Stimulated activated naive B cell treated with anti-CD40 and anti-IgM and Interleukin-4, amounts not matched to agents 10 μg/mL and 1 μg/mL and 100 μg/mL, for 72 hours (primary cell): ENCODE measurements around the gene HOXB5.
A peak's percentile ranks its signal among the peaks of the same experiment; 100 is the strongest.

Experiments used
- ATAC-seq, 2 donors: fragments of 150-1000 bp; cut with Tn5 transposase; replicated peaks; 2 replicates each; pipeline ENCODE4 v1.10.0; 2021; ENCODE audit warnings: moderate library complexity in 1 of 2
- DNase-seq: peaks from one replicate; pipeline ENCODE4 v3.0.0; 2021
- H3K27ac Mint-ChIP-seq: one replicate; pipeline ENCODE4 v1.8.0; 2022; ENCODE audit warnings: mild to moderate bottlenecking, mixed read lengths
- H3K27me3 Mint-ChIP-seq, 2 donors: one replicate each; pipeline ENCODE4 v1.8.0; 2022; ENCODE audit warnings: mixed read lengths in 2 of 2
- H3K36me3 Mint-ChIP-seq, 2 donors: one replicate each; pipeline ENCODE4 v1.8.0; 2022; ENCODE audit warnings: mixed read lengths in 2 of 2, mild to moderate bottlenecking in 1 of 2
- H3K4me1 Mint-ChIP-seq, 2 donors: one replicate each; pipeline ENCODE4 v1.8.0; 2022; ENCODE audit warnings: mixed read lengths in 2 of 2, mild to moderate bottlenecking in 1 of 2
- H3K4me3 Mint-ChIP-seq, 2 donors: one replicate each; pipeline ENCODE4 v1.8.0; 2022; ENCODE audit warnings: mild to moderate bottlenecking in 2 of 2, mixed read lengths in 2 of 2, moderate library complexity in 1 of 2
- H3K9me3 Mint-ChIP-seq, 2 donors: one replicate each; pipeline ENCODE4 v1.8.0; 2022; ENCODE audit warnings: mixed read lengths in 2 of 2, mild to moderate bottlenecking in 1 of 2

The HOXB5 gene

DNA sequence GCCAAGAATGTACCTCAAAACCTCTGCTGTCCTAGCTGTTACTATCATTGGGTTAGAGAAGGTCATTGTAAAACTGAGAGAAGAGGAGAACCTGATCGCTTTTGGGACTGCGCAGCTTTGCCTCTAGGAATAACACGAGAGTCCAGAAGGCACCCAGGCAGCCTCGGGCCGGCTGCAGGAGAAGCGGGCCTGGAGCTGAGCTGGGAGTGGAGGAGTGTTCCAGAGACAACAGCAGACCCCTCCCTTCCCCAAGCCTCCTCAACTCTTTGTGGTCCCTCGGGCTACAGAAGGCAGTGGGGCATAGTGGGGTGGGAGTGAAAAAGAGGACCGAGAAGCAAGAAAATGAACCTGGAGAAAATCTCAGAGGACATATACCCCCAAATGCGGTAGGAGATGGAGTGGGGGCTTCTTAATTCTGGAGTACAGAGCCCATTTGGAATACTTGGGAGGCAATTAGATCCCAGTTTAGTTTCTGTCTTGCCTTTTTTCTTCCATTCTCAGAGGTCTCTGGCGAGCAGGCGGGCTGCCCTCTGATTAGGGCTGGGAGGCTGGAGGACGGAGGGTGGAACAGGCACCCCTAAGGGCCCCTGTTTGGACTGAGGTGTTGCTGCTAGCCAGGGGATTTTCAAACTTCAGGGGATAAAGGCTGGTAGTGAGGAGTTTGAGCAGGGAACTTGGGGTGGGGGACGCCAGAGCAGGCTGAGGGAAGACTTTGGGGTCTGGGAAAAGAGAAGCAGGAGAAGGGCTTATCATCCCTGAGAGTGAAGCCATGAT lies 35.3 kb downstream of the HOXB5 start:
- Mint-ChIP-seq H3K36me3 (peaks cover 0 to 2% of the 10 kb centered on the region in 2 donors), H3K9me3 (no peaks in the 10 kb centered on the region), H3K4me3 (no peak overlapping the region), H3K27me3 (peaks cover 66 to 95% of the 10 kb centered on the region in 2 donors), H3K27ac (no peak overlapping the region), H3K4me1 (peaks cover 3 to 18% of the 10 kb centered on the region in 2 donors)
- ATAC-seq: no peak
- no peak for DNase-seq

DNA sequence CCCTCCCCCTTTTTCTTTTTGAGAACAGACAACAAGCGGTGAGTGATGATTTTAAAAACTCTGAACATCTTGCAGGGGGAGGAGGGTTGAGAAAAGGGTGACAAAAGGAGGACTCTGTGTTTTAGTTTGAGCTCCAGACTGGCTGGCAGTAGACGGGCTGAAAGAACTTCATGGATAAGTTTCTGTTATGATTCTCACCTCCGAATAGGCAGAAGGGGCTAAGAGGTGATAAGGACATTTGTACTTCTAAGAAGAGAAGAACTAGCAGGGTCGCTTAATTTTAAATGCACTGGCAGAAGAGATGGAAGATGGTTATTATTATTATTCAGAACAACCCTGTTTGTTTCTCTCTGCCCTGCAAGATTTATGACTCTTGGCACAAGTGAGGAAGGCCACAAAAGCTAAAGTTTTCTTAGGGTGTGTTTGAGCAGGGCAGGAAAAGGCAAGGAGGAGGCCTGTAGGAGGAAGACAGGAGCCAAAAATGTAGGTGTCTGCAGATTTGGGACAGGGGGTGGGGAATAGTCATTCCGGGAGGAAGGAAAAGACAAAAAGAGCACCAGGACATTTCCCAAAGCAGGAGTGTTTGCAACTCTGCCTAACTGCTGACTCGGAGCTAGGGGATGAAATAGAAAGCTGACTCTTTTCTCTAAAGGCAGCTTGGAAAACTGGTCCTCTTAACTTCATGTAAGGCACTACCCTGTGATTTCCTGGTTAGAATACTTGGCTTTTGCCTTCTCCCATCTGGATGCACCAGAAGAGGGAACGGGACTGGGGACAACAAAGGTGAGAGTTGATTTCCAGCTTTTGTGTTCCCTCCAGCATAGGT lies 36.8 kb downstream of the HOXB5 start:
- Mint-ChIP-seq H3K27me3 (peaks cover 59 to 90% of the 10 kb centered on the region in 2 donors), H3K27ac (no peak overlapping the region), H3K9me3 (no peaks in the 10 kb centered on the region), H3K4me3 (no peak overlapping the region), H3K36me3 (peaks cover 0 to 2% of the 10 kb centered on the region in 2 donors), H3K4me1 (peaks cover 5 to 29% of the 10 kb centered on the region in 2 donors)
- DNase-seq: no peak
- no peak for ATAC-seq

DNA sequence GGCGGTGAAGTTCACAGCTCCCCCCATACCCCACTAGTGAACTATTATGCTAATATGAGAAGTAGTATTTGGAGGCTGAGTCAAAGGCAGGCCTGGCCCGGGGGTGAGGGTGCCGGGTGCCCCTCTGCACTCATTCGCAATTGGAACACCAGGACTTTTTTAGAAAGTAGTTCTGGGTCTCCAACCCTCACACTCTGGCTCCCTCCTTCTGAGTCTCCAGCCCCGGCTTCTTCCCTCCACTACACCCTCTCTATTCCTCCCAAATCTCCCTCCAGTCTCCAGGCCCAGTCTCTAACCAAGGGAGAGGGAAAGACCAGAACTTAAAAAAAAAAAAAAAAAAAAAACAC lies 37.4 kb downstream of the HOXB5 start:
- DNase-seq (no peak), ATAC-seq (no peak)
- peaks cover 55 to 87% of the 10 kb centered on the region in 2 donors for H3K27me3 Mint-ChIP-seq
- no peak overlapping the region for H3K4me3 Mint-ChIP-seq
- peaks cover 5 to 30% of the 10 kb centered on the region in 2 donors for H3K4me1 Mint-ChIP-seq
- H3K27ac Mint-ChIP-seq: no peak overlapping the region
- no peaks in the 10 kb centered on the region for H3K9me3 Mint-ChIP-seq
- peaks cover 0 to 2% of the 10 kb centered on the region in 2 donors for H3K36me3 Mint-ChIP-seq

DNA sequence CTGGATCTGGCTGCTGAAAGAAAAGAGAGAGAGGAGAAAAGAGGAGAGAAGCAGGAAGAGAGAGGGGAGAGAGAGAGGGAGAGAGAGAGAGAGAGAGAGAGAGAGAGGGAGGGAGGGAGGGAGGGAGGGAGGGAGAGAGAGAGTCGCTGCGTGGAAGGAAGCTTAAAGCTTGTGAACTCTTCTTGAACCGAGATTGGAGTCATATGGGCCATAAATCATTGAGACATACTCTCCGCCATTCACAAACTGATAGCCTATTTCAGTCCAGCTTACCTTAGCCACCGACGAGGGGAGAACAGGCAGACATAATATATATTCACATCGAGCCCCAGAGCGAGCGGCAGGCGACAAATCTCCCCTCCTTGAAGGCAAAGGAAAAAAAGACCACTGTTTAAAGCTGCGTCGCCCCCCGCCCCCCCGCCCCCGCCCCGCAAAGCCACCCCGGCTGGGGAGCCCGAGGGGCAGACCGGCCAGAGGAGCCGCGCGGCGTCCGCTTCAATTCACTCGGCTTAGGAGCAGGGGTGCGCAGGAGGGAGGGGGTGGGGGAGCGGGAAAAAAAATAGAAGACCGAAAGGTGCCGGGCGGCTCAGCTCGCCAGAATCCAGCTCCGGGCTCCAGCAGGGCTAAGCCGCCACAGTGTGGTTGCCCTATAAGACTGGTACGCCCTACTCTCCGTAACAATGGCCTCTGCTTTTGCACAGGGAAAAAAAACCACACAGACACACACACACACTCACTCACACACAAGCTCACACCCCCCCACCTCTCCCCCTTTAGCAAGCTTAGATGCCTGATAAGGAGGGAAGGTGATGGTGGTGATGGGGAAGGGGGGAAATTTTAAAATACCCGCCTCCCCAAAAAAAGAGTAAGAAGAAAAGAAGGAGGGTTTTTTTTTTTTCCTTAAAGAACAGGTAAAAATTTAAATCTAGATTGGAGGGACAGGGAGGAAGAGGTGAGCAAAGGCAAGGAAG lies 38.0 kb downstream of the HOXB5 start:
- peak in 1 of 2 donors; percentile 38 for ATAC-seq
- Mint-ChIP-seq H3K9me3 (no peaks in the 10 kb centered on the region), H3K36me3 (peaks cover 0 to 2% of the 10 kb centered on the region in 2 donors), H3K27me3 (peaks cover 52 to 82% of the 10 kb centered on the region in 2 donors), H3K4me3 (peak overlapping the region; percentile 51 to 63), H3K27ac (no peak overlapping the region), H3K4me1 (peaks cover 5 to 30% of the 10 kb centered on the region in 2 donors)
- DNase-seq: no peak

DNA sequence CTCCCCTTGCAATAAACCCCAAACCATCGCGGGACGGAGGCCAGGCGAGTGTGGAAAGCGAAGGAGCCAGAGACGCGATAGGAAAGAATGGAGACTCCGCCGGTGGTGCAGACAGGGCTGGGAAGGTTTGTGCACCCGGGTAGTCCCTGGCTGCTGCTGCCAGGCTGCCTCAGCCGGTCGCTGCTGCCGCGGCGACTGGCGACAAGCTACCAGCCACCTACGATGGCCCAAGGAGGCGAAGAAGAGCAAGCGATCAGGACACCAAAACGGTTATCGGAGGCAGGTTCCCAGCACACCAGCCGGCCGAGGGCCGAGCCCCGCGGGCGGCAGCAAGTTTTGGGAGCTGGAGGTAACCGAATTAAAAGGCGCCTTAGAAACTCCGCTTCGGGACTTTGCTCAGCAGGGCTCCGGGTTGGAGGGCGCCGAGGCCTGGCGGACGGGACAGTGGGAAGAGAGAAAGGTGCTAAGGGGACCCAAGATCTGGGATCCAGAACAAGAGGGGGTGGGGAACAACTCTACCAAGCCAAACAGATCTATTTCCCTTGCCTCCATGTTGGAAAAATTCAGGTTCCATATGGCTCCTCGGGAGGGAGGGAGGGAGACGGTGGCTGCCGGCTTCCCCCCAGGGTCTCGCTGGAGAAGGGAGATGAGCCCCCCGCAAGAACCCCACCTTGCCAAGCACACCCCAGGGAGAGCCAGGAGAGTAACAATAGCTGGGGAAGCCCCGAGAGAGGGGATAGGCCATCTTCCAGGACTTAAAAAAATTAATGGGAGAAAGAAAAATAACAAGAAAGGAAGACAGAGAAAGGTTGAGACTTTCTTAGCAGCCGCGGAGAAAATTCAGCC lies 38.9 kb downstream of the HOXB5 start:
- no peak overlapping the region for H3K27ac Mint-ChIP-seq
- H3K27me3 Mint-ChIP-seq: peaks cover 55 to 83% of the 10 kb centered on the region in 2 donors
- H3K4me3 Mint-ChIP-seq: peak overlapping the region in 1 of 2 donors; percentile 51
- DNase-seq (no peak), ATAC-seq (no peak)
- no peaks in the 10 kb centered on the region for H3K9me3 Mint-ChIP-seq
- H3K36me3 Mint-ChIP-seq: peaks cover 2 to 5% of the 10 kb centered on the region in 2 donors
- H3K4me1 Mint-ChIP-seq: peaks cover 5 to 30% of the 10 kb centered on the region in 2 donors

GRCh38 chr17:48553826-48554225 lies 39.8 kb downstream of the HOXB5 start:
- no peaks in the 10 kb centered on the region for H3K9me3 Mint-ChIP-seq
- H3K27me3 Mint-ChIP-seq: peaks cover 50 to 78% of the 10 kb centered on the region in 2 donors
- ATAC-seq (no peak), DNase-seq (no peak)
- peaks cover 2 to 5% of the 10 kb centered on the region in 2 donors for H3K36me3 Mint-ChIP-seq
- H3K4me3 Mint-ChIP-seq: no peak overlapping the region
- H3K4me1 Mint-ChIP-seq: peaks cover 5 to 30% of the 10 kb centered on the region in 2 donors
- no peak overlapping the region for H3K27ac Mint-ChIP-seq

DNA sequence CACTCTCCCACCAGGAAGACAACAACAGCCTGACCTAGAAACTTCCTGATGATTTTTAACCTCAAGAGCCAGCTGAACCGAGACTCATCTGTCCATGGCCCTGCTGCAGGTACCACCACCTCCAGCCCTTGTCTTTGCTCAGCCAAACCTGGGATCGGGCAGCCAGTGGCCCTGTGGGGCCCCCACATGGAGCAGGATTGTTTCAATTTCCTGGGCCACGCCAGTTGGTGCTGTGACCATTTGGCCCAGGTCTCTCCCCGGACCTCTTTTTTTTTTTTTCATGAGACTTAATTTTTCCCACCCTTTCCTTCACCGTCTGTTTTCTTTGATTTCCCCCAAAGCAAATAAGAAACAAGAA lies 40.4 kb downstream of the HOXB5 start:
- Mint-ChIP-seq H3K4me1 (peaks cover 5 to 30% of the 10 kb centered on the region in 2 donors), H3K36me3 (peaks cover 2 to 5% of the 10 kb centered on the region in 2 donors), H3K9me3 (no peaks in the 10 kb centered on the region), H3K27ac (no peak overlapping the region), H3K27me3 (peaks cover 44 to 77% of the 10 kb centered on the region in 2 donors), H3K4me3 (no peak overlapping the region)
- ATAC-seq (no peak), DNase-seq (no peak)

DNA sequence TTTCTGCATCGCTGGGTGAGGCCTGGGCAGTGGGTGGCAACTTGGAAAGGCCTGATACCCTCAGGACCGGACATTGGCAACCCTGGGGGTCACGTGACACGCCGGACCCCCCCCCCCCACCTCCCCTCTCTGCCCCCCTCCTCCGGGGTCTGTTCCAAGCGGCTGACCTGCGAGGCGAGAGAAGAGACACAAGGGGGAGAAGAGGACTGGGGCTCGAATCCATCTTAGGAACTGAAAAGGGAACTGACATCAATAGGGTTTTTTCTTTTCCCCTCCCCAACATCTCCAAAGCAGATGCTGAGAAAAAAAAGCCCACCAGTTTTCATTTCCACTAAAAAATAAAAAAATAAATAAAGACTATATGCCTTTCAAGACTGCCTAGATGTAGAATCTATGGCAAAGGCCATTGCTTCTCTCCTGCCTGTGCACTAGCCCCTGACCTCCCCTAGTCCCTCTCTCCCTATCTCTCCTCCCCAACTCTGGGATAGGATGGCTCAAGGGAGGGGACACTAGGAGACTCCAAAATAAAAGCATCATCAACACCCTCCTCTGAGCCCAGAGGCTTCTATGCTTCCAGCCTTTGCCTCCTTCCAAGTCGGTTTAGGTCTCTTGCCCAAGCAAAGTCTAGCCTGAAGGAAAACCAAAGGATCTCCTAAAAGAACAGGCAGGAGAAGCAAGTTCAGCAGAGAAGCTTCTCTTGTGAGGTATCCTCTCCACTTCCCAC lies 41.0 kb downstream of the HOXB5 start:
- DNase-seq: no peak
- H3K9me3 Mint-ChIP-seq: no peaks in the 10 kb centered on the region
- H3K27ac Mint-ChIP-seq: no peak overlapping the region
- H3K4me3 Mint-ChIP-seq: no peak overlapping the region
- peaks cover 42 to 72% of the 10 kb centered on the region in 2 donors for H3K27me3 Mint-ChIP-seq
- H3K4me1 Mint-ChIP-seq: peaks cover 8 to 30% of the 10 kb centered on the region in 2 donors
- ATAC-seq: peak; percentile 41 to 45
- H3K36me3 Mint-ChIP-seq: peaks cover 2 to 5% of the 10 kb centered on the region in 2 donors

GRCh38 chr17:48551596-48552465 lies 41.7 kb downstream of the HOXB5 start:
- peaks cover 42 to 66% of the 10 kb centered on the region in 2 donors for H3K27me3 Mint-ChIP-seq
- peaks cover 8 to 30% of the 10 kb centered on the region in 2 donors for H3K4me1 Mint-ChIP-seq
- H3K27ac Mint-ChIP-seq: no peak overlapping the region
- no peak overlapping the region for H3K4me3 Mint-ChIP-seq
- H3K36me3 Mint-ChIP-seq: peaks cover 2 to 5% of the 10 kb centered on the region in 2 donors
- DNase-seq (no peak), ATAC-seq (no peak)
- no peaks in the 10 kb centered on the region for H3K9me3 Mint-ChIP-seq

- Mint-ChIP-seq H3K9me3 (no peaks in the 10 kb centered on the region), H3K36me3 (peaks cover 2 to 5% of the 10 kb centered on the region in 2 donors), H3K4me3 (no peak overlapping the region), H3K27ac (no peak overlapping the region), H3K4me1 (peaks cover 8 to 37% of the 10 kb centered on the region in 2 donors), H3K27me3 (peaks cover 42 to 66% of the 10 kb centered on the region in 2 donors)
- ATAC-seq: no peak
- DNase-seq: no peak
Measured at GRCh38 chr17:48551214-48551555, 42.4 kb downstream of the HOXB5 start.

DNA sequence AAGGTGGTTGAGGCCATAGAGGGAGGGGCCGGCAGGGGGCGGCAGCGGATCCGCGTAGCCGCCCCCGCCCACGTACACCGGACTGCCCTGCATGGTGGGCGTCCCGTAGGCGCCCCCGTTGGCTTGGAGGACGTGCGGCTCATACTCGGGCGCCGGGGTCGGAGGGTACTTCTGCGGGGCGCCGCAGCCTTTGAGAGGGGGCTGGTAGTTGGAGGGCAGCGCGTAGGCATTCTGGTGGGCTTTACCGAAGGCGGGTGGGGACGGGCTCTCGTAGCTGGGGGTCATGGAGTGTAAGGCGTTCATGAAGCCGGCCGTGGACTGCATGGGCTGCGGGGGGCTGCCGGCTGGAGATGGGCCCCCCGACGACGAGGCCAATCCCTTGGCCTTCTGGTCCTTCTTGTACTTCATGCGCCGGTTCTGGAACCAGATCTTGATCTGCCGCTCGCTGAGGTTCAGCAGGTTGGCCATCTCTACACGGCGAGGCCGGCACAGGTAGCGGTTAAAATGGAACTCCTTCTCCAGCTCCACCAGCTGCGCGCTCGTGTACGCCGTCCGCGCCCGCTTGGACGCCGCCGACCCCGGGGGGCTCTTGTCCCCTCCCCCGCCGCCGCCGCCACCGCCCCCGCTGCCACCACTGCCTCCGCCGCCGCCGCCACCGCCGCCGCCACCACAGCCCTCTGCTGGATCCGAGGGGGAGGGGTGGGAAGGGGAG lies 42.9 kb downstream of the HOXB5 start:
- Mint-ChIP-seq H3K4me1 (peaks cover 7 to 34% of the 10 kb centered on the region in 2 donors), H3K36me3 (peaks cover 2 to 5% of the 10 kb centered on the region in 2 donors), H3K27me3 (peaks cover 42 to 66% of the 10 kb centered on the region in 2 donors), H3K27ac (no peak overlapping the region), H3K4me3 (no peak overlapping the region), H3K9me3 (no peaks in the 10 kb centered on the region)
- no peak for ATAC-seq
- no peak for DNase-seq
